Midbrain (tissue), 1 donor: ENCODE results near the gene PPM1M.
"Not testable (repeated sequence)": the region's sequence is repeated elsewhere in the genome, so short reads cannot be mapped to it uniquely, and the experiment has no call there.

ENCODE experiments used
- DNase-seq: peaks from one replicate; lab custom pipeline; 2025; lab: John Stamatoyannopoulos, UW

PPM1M gene

GRCh38 chr3:52277071-52277964, 31.8 kb downstream of the PPM1M start:
- DNase-seq = peak; percentile 55

DNA sequence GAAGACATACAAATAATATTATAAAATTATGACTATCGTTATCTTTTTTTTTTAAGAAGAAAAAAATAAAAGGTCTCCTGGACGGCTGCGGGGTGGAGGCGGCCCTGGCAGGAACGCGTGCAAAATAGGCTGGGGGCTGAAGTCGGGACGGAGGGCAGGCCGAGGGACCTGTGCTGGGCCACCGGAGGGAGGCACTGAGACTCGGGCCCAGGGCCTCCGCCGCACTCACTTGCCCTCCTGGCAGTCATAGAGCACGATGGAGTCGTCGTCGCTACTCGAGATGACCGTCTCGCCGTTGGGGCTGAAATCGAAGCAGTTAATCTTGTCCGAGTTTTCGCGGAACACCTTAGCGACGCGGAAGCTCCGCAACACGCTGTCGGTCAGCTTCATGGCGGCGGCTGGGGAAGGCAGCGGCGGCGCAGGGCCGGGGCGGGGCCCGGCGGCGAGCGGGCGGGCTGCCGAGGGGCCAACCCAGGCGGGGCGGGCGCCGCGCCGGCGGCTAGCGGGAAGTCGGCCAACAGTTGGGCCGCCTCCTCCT, 32.5 kb downstream of the PPM1M start:
- no peak for DNase-seq

DNA sequence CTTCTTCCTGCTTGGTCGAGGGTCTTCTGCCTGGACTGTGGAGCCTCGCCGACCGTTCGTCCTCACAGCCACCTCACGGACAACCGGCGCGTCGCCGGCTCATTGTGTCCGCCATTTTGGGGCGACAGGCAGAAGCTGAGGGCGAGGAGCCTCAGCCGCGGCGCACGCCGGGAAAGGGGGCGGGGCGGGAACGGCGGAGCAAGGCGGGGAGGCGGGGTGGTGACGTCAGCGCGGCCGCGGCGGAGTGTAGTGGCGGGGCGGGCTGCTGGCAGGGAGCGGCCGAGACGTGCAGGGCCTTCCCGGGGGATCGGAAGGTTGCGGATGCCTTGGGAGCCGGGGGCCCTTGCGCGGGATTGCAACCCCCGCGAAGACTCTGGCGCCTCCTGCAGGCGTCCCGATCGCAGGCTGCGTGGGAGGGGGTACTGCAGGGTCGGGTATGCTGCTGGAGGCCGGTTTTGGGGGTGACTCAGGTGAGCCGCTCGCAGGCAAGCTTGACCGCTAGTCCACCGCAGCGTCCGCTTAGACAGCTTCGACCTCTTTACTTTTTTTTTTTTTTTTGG, 33.0 kb downstream of the PPM1M start, which contains the start of gene WDR82:
Gene WDR82 (minus strand): TSS at position 140 of the 560 bp plus-strand sequence. CDS start 288 bp downstream, outside the sequence.
- peak; percentile 96 for DNase-seq

DNA sequence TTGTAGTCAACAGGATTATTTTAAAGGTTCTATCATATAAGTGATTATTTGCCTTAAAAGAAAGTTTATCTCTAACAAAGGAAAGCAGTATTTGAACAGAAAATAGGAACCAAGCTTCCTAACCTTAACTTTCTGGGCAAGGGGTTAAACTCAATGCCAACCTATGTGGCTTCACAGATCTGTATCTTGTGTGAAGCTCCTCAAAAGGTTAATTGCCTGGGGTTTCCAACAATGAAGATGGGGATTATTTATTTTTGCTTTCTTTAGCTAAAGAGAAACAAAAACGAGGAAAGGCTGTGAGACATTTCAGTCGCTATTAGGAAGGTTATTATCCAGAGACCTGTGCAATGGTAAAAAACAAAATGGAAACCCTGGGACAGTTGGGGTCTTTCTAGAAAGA, 34.0 kb downstream of the PPM1M start:
- DNase-seq = no peak

DNA sequence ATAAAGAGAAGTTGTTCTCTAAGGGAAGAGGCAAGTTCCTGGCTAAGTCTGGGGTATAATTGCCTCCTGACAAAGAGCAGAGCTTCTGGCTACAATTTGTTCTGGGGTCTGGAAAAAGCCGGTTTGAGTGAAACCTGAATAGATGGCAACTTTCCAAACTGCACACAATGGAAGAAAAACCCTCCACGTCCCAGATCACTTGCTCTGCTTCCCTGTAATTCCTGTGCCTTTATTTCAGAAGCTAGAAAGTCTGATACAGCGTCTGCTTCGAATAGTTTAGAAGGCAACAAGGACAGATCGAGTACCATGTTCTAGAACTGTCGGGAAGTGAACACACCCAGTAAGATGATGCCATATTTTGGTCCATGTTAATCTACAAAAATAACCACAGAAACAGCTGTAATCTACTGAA, 34.5 kb downstream of the PPM1M start:
- DNase-seq = peak; percentile 59

DNA sequence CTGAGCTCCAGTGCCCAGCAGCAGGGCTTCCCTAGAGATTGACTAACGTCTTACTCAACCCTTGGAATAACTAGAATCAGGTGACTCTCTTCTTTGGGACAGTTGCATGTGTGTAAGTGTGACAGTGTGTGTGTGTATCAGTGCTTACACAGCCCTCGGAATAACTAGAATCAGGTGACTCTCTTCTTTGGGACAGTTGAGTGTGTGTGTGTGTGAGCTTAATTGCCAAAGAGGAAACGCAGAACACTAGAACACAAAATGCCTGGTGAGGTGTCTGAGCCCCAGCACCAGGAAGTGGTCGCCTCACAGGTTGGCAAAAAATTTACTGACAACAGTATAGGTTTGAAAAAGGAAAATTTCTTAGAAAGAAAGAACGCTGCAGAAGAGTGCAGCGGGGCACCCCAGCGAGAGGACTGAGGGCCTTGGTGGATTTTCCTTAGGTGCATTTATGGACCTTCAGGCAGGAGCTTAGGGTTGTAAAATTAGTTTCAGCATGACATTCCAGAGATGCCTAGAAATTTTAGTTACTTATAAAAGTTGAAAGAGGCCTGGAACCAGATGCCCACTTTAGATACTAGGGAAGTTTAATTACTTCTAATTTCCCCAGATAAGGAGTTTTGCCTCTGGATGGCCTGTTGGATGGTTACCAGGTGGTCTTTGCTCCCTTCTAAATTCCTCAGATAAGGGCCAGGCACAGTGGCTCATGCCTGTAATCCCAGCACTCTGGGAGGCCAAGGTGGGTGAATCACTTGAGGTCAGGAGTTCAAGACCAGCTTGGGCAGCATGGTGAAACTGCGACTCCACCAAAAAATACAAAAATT, 36.6 kb downstream of the PPM1M start:
- DNase-seq = no peak

DNA sequence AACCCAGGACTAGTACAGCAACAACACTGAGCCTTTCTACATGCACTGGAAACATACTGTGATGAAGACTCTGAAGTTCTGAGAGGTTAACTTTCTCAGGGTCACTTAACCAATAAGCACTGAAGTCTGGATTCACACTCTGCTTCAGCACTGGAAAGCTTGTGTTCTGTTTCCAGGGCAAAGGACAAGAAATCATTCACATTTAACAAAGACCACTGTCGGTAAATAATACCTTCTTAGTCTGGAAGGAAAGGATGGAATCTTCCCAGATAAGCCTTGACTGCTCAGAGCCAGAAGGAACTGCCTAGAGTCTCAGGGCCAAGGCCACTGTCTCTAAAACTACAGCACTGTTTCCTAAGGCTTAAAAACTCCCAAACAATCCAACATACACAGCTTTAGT, 37.7 kb downstream of the PPM1M start:
- no peak for DNase-seq

DNA sequence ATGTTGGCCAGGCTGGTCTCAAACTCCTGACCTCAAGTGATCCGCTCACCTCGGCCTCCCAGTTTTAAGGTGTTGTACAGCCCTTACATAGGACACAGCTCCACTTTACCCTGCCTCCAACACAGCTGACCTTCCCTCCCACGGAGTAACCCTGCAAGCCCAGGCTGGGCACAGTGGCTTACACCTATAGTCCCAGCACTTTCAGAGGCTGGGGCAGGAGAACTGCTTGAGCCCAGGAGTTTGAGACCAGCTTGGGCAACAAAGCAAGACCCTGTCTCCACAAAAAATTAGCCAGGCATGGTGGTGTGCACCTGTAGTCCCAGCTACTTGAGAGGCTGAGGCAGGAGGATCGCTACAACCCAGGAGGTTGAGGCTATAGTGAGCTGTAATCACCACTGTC, 38.5 kb downstream of the PPM1M start:
- not testable (repeated sequence) for DNase-seq

- no peak for DNase-seq
Observed at GRCh38 chr3:52286777-52287110, 41.2 kb downstream of the PPM1M start.

DNA sequence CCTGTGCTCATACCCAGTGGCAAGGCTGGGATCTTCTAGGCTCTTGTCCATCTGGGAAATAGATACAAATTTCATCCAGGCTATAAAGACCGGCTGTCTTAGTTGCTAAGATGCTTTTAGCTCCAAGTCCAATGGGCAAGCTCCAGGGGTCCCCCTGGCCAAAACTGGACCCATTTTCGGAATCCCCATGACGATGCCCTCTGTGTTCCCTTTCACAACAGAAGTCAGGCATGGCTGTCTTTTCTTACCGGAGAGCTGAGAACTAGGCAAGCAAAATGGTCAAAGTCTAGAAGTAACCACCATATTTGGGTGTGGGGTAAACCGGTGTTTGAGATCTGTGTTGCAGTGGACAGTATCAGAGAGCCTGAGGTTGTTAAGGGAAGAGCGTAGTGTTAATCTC, 43.1 kb downstream of the PPM1M start:
- DNase-seq = no peak

- no peak for DNase-seq
Observed at GRCh38 chr3:52289338-52289746, 43.8 kb downstream of the PPM1M start.

DNA sequence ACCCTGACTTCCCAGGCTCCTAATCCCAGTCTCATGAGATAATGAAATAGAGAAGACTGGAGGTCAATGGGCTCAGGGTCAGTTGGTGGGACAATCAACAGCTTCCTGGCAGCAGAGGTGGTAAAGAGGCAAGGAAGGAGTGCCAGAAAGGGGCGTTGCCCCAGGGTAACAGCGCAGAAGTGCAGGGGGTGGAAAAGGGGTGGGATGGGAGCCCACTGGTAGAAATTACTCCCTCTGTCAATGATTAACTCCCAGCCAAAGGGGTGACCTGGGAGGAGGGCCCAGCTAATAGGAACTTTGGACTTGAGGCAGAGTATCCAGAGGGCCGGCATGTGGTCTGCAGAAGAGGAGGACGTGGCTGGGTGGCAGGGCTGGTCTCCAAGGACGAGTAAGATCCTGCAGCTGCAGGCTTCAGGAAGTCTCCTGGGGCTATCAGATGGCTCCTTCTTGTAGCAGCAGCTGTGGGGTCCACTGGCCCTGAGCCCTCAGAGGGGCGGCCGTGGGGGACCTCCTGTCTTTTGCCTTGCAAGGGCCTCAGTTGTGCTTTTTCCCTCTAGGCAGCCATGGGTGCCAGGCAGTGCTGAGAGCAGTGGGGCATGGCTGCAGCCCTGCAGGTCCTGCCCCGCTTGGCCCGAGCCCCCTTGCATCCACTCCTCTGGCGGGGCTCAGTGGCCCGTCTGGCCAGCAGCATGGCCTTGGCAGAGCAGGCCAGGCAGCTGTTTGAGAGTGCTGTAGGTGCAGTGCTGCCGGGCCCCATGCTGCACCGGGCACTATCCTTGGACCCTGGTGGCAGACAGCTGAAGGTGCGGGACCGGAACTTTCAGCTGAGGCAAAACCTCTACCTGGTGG, 44.4 kb downstream of the PPM1M start:
- no peak for DNase-seq

DNA sequence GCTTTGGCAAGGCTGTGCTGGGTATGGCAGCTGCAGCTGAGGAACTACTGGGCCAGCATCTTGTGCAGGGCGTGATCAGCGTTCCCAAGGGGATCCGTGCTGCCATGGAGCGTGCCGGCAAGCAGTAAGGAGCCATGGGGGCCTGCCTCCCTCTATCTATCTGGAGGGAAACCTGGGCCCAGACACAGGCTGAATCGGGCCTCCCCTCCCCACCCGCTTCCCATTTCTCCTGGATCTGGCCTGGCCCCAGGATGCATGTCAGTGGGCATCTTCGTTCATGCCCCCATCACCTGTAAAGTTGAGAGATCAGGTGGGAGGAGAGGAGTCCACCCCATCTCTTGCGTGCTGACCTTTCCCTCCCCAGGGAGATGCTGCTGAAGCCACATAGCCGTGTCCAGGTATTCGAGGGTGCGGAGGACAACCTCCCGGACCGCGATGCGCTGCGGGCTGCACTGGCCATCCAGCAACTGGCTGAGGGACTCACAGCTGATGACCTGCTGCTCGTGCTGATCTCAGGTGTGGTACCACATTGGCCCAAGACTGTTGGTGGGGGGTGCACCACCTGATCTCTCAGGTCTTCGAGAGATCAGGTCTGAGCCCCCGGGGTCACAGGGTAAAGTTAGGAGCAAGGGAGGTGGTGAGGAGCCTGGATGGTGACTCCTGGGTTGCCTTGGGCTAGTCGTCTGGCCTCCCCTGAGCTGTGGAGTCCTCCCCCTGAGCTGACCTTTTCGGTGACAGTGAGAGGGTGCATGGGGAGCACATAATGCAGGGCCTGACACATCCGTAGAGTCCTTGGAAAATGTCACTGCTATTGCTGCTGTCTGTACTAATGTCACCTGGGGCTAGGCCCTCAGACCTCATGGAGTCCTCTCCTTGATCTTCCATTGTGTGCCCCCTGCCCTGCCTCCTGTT, 45.3 kb downstream of the PPM1M start:
- DNase-seq = no peak

GRCh38 chr3:52291508-52292181, 46.1 kb downstream of the PPM1M start:
- no peak for DNase-seq

DNA sequence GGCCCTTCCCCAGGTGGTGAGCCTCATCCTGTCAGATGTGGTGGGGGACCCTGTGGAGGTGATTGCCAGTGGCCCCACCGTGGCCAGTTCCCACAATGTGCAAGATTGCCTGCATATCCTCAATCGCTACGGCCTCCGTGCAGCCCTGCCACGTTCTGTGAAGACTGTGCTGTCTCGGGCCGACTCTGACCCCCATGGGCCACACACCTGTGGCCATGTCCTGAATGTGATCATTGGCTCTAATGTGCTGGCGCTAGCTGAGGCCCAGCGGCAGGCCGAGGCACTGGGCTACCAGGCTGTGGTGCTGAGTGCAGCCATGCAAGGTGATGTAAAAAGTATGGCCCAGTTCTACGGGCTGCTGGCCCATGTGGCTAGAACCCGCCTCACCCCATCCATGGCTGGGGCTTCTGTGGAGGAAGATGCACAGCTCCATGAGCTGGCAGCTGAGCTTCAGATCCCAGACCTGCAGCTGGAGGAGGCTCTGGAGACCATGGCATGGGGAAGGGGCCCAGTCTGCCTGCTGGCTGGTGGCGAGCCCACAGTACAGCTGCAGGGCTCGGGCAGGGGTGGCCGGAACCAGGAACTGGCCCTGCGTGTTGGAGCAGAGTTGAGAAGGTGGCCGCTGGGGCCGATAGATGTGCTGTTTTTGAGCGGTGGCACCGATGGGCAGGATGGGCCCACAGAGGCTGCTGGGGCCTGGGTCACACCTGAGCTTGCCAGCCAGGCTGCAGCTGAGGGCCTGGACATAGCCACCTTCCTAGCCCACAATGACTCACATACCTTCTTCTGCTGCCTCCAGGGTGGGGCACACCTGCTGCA, 46.9 kb downstream of the PPM1M start:
- DNase-seq = no peak

GRCh38 chr3:52293491-52294319, 48.1 kb downstream of the PPM1M start:
- no peak for DNase-seq

- DNase-seq = no peak
Observed at GRCh38 chr3:52294320-52295150, 49.0 kb downstream of the PPM1M start.
